Stimulated activated naive B cell treated with anti-CD40 and anti-IgM and Interleukin-4, amounts not matched to agents 10 μg/mL and 1 μg/mL and 100 μg/mL, for 72 hours (primary cell): Measurements from ENCODE around the gene AGMO.

ENCODE experiments used
- ATAC-seq, 2 donors: fragments of 150-1000 bp; cut with Tn5 transposase; replicated peaks; 2 replicates each; pipeline ENCODE4 v1.10.0; 2021; ENCODE audit warnings: moderate library complexity in 1 of 2
- DNase-seq: peaks from one replicate; pipeline ENCODE4 v3.0.0; 2021
- H3K27ac Mint-ChIP-seq: one replicate; pipeline ENCODE4 v1.8.0; 2022; ENCODE audit warnings: mild to moderate bottlenecking, mixed read lengths
- H3K27me3 Mint-ChIP-seq, 2 donors: one replicate each; pipeline ENCODE4 v1.8.0; 2022; ENCODE audit warnings: mixed read lengths in 2 of 2
- H3K36me3 Mint-ChIP-seq, 2 donors: one replicate each; pipeline ENCODE4 v1.8.0; 2022; ENCODE audit warnings: mixed read lengths in 2 of 2, mild to moderate bottlenecking in 1 of 2
- H3K4me1 Mint-ChIP-seq, 2 donors: one replicate each; pipeline ENCODE4 v1.8.0; 2022; ENCODE audit warnings: mixed read lengths in 2 of 2, mild to moderate bottlenecking in 1 of 2
- H3K4me3 Mint-ChIP-seq, 2 donors: one replicate each; pipeline ENCODE4 v1.8.0; 2022; ENCODE audit warnings: mild to moderate bottlenecking in 2 of 2, mixed read lengths in 2 of 2, moderate library complexity in 1 of 2
- H3K9me3 Mint-ChIP-seq, 2 donors: one replicate each; pipeline ENCODE4 v1.8.0; 2022; ENCODE audit warnings: mixed read lengths in 2 of 2, mild to moderate bottlenecking in 1 of 2

Gene AGMO

DNA sequence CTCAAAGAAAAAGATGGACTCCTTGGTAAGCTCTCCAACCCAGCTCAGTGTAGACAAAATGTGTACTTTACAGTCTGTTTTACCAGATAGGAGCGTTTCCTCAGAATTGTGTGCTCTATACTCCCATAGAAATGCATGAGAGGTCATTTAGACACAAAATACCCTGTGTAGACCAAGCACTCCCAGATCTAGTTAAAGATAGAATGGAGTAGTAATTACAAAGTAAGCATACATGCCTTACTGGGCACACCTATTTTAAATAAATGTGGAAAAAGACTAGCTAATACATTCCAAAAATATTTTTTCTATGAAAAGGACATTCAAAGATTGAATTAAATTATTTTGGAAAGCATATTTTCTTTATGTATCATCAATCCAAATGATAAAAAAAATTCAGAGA lies 387.3 kb downstream of the AGMO start:
- Mint-ChIP-seq H3K4me3 (no peak overlapping the region), H3K27me3 (no peaks in the 10 kb centered on the region), H3K36me3 (no peaks in the 10 kb centered on the region), H3K27ac (no peak overlapping the region), H3K4me1 (no peaks in the 10 kb centered on the region), H3K9me3 (peaks cover 0 to 3% of the 10 kb centered on the region in 2 donors)
- no peak for ATAC-seq
- no peak for DNase-seq

DNA sequence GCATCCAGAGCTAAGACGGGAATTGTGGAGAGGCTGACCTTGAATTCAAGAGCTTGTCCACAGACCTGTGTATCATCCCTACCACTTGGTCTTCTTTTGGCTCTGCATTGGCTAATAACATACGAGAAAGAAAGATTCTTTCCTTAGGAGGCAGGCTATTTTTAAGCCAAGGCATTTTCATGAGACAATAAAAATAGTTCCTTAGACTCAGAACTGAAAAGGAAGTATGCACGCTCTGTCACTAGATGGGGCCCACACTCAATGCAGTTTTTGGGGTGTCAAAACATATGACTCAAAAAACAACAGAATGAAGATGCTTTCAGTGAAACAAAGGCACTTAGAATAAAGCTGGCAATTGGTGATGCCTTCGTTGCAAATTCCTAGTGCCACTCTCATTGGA lies 393.3 kb downstream of the AGMO start:
- no peak overlapping the region for H3K4me3 Mint-ChIP-seq
- ATAC-seq (no peak), DNase-seq (no peak)
- H3K9me3 Mint-ChIP-seq = peaks cover 9 to 20% of the 10 kb centered on the region in 2 donors
- no peaks in the 10 kb centered on the region for H3K27me3 Mint-ChIP-seq
- no peaks in the 10 kb centered on the region for H3K4me1 Mint-ChIP-seq
- H3K36me3 Mint-ChIP-seq = no peaks in the 10 kb centered on the region
- H3K27ac Mint-ChIP-seq = no peak overlapping the region

DNA sequence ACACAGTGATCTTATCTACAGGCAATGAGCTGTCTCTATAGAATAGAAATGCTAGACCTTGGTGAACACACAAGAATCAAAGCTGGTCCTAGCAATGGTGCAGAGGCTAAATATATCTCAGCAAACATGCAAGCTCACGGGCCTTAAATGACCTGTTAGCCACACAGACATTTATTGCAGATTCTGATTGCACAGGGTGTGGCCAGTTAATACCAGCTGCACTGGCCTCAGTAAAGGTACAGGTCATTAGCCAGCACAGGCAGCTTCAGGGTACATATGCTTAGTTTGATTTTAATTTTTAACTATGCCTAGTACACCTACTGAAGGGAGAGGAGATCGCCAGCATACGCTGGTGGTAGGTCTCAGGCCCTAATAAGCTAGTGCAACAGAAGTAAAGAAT lies 393.9 kb downstream of the AGMO start:
- no peak for ATAC-seq
- no peaks in the 10 kb centered on the region for H3K27me3 Mint-ChIP-seq
- H3K36me3 Mint-ChIP-seq = no peaks in the 10 kb centered on the region
- H3K4me3 Mint-ChIP-seq = no peak overlapping the region
- no peak overlapping the region for H3K27ac Mint-ChIP-seq
- peaks cover 10 to 20% of the 10 kb centered on the region in 2 donors for H3K9me3 Mint-ChIP-seq
- DNase-seq = no peak
- H3K4me1 Mint-ChIP-seq = no peaks in the 10 kb centered on the region

DNA sequence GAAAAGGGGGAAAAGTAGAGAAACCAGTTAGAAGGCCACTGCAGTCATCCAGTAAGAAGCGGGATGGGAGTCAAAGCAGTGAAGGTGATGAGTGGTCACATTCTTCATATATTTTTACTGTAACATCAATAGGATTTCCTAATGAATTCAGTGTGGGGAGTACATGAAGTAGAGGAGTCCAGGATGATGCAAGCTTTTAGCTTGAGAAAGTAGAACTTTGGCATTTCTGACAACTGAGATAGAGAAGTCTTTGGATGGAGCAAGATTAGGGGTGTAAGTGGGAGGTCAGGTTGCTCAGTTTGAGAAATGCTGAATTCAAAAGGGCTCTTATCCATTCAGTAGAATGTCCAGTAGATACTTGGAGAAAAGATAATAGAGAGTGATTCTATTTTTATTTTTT lies 395.2 kb downstream of the AGMO start:
- Mint-ChIP-seq H3K36me3 (no peaks in the 10 kb centered on the region), H3K27me3 (no peaks in the 10 kb centered on the region), H3K27ac (no peak overlapping the region), H3K4me1 (no peaks in the 10 kb centered on the region), H3K9me3 (peaks cover 10 to 17% of the 10 kb centered on the region in 2 donors), H3K4me3 (no peak overlapping the region)
- no peak for ATAC-seq
- no peak for DNase-seq

DNA sequence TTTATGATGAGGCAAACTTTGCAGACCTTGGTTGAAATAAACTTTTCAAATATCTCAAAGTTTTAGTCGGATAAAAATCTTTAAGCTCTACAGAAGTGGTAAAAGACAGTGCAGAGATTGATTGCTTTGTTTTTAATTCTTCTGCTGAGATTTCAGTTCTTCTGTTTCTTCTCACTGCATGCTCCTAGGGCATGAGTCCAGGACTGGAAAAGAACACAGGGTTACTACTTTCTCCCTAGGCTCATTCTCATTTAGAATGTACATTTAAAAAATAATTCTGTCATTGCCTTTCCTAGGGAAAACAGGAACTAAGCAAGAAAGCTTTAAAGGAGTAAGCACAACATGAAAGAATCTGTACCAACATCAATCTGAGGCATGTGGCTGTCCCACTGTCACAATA lies 402.6 kb downstream of the AGMO start:
- no peaks in the 10 kb centered on the region for H3K4me1 Mint-ChIP-seq
- ATAC-seq = no peak
- no peak overlapping the region for H3K4me3 Mint-ChIP-seq
- no peak overlapping the region for H3K27ac Mint-ChIP-seq
- no peaks in the 10 kb centered on the region for H3K36me3 Mint-ChIP-seq
- peaks cover 5 to 8% of the 10 kb centered on the region in 2 donors for H3K9me3 Mint-ChIP-seq
- H3K27me3 Mint-ChIP-seq = no peaks in the 10 kb centered on the region
- DNase-seq = no peak

DNA sequence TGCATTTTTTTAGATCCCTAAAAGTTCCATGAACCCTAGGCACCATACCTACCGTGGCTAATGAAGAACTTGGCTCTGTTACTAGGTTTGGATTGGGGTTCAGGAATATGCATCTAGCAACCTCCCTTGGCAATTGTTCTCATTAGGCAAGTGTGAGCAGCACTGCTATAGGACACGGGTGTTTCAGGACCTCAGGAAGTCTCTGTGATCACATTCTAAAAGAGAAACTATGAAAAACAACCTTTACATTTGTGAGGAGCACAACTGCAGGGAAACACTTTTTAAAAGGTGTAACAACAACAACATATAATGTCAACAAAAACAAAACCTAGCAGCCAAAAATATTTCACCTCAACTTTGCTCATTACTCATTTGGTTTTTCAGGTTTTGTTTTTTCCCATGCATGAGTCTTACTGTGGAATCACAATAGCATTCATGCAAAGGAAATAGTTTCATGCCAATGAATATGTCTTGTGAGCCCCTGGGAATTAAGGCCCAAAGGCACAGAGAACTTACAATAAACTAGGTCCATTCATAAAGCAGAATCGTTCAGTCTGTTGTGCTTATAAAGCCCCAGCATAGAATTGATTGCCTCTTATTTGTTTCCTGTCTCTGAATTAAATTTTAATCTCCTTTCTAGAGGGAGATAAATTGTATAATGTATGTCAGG lies 403.5 kb downstream of the AGMO start:
- no peak for DNase-seq
- Mint-ChIP-seq H3K4me1 (no peaks in the 10 kb centered on the region), H3K36me3 (no peaks in the 10 kb centered on the region), H3K27me3 (no peaks in the 10 kb centered on the region), H3K9me3 (peaks cover 0 to 4% of the 10 kb centered on the region in 2 donors), H3K27ac (no peak overlapping the region), H3K4me3 (no peak overlapping the region)
- no peak for ATAC-seq
